ENCODE data around the gene SP140L. TPM values are rescaled to one million over a fixed set of nuclear protein-coding genes. Genes with fewer than 3 reads are reported as not detected.

Gene SP140L
- total and polyA plus RNA-seq, 10 of the 15 experiments (the other 5 are each of a cell fraction or from before 2014, with no cell fraction given), result 4.7 to 28.6 (median 15.0) TPM

GRCh38 chr2:230443541-230443940, 116.5 kb downstream of the SP140L start:
- FAIRE-seq (no peak), ATAC-seq (no peak), DNase-seq (ENCODE audit: low read depth, low spot score) (no peak)
- H3K4me2 ChIP-seq (ENCODE audit: control insufficient read depth, insufficient read depth), result no peak overlapping the region
- no peaks in the 10 kb centered on the region; the same call in 1 of the 3 replicates for H3K9me3 ChIP-seq (replicated peaks; ENCODE audit: control insufficient read depth, insufficient read depth, low read length)
- H4K20me1 ChIP-seq (ENCODE audit: control insufficient read depth, insufficient read depth), result no peaks in the 10 kb centered on the region; the same call in none of the 2 replicates
- no peak overlapping the region for H2AFZ ChIP-seq (ENCODE audit: control insufficient read depth, low read depth, low read length)
- 8% methylated on average over 2 of the region's 2 CpGs for WGBS (ENCODE audit: insufficient coverage, insufficient replicate concordance, low lambda C conversion rate, missing lambda C conversion rate)
- SMC1A ChIA-PET (ENCODE audit: uncharacterized antibody, unreplicated experiment), result interaction anchor here (0.6 kb wide), 1 partner anchor 118 kb away, joined by 5 read pairs; no protein-coding TSS in a partner anchor
- intact Hi-C loops (cut with micrococcal nuclease; ENCODE audit: unreplicated experiment), result no loop called here
- H3K79me2 ChIP-seq (ENCODE audit: control insufficient read depth, insufficient read depth, low read length), result peaks cover 68% of the 10 kb centered on the region
- H3K27me3 ChIP-seq (replicated peaks in 1 of 2; ENCODE audit: control insufficient read depth in 2 of 2, insufficient read depth in 2 of 2, low read length in 1 of 2), result no peaks in the 10 kb centered on the region
- RAD21 ChIA-PET (ENCODE audit: unreplicated experiment), result no interaction called here
- no peak overlapping the region for H3K27ac ChIP-seq (ENCODE audit: control insufficient read depth, insufficient read depth)
- H3K36me3 ChIP-seq (ENCODE audit: control insufficient read depth in 2 of 2, insufficient read depth in 2 of 2, low read length in 1 of 2), result peaks cover 14 to 51% of the 10 kb centered on the region in 2 experiments
- no peak overlapping the region for H3K9ac ChIP-seq (ENCODE audit: control insufficient read depth, insufficient read depth, low read length)
- peaks cover 61% of the 10 kb centered on the region for H3K4me1 ChIP-seq (ENCODE audit: control insufficient read depth, insufficient read depth, low read length)
- peak; percentile 42; the same call in 1 of the 2 replicates for TF ChIP-seq JUNB (IDR thresholded peaks at IDR 0.05)
- TF ChIP-seq IKZF1 (conservative IDR thresholded peaks at IDR 0.05), result no peak
- TF ChIP-seq IRF5 (IDR thresholded peaks at IDR 0.05; ENCODE audit: borderline replicate concordance), result no peak
- peak; percentile 47; the same call in 1 of the 2 replicates for TF ChIP-seq EED (IDR thresholded peaks at IDR 0.05; ENCODE audit: low read depth)
- no TSS peak for BruUV-seq (replicated peaks)
- no peak overlapping the region for H3K4me3 ChIP-seq
- in situ Hi-C loops (cut with MboI), result no loop called here
- CTCF ChIA-PET, result no interaction called here
- POLR2A ChIA-PET, result interaction anchor here (1.0 kb wide), 1 partner anchor 12 kb away, joined by 3 read pairs; no protein-coding TSS in a partner anchor

DNA sequence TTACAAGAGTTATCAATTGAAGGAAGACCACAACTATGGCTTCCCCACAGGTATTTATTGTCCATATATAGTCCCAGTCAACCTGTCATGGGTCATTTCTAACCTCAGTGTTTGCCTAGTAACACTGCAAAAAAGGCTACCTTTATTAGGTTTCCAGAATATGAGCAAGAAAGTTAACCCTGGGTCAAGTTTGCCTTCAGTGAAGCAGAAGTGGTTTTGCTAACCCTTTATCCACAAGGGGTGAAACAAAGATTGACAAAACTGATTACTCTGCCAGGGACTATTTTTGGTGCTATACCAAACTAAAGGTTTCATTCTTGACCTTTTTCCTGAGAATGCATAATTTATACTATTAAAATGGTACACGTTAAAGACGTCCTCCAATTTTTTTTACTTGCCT, 117.8 kb downstream of the SP140L start:
- Histone ChIP-seq H3K36me3 (ENCODE audit: control insufficient read depth in 2 of 2, insufficient read depth in 2 of 2, low read length in 1 of 2) (peaks cover 22 to 64% of the 10 kb centered on the region in 2 experiments), H3K4me1 (ENCODE audit: control insufficient read depth, insufficient read depth, low read length) (peaks cover 71% of the 10 kb centered on the region), H2AFZ (ENCODE audit: control insufficient read depth, low read depth, low read length) (no peak overlapping the region), H4K20me1 (ENCODE audit: control insufficient read depth, insufficient read depth) (no peaks in the 10 kb centered on the region; the same call in none of the 2 replicates), H3K79me2 (ENCODE audit: control insufficient read depth, insufficient read depth, low read length) (peaks cover 67% of the 10 kb centered on the region), H3K4me2 (ENCODE audit: control insufficient read depth, insufficient read depth) (peak overlapping the region; percentile 26; the same call in 1 of the 2 replicates), H3K27me3 (replicated peaks in 1 of 2; ENCODE audit: control insufficient read depth in 2 of 2, insufficient read depth in 2 of 2, low read length in 1 of 2) (no peaks in the 10 kb centered on the region), H3K9ac (ENCODE audit: control insufficient read depth, insufficient read depth, low read length) (no peak overlapping the region), H3K4me3 (no peak overlapping the region), H3K27ac (ENCODE audit: control insufficient read depth, insufficient read depth) (peak overlapping the region; percentile 54), H3K9me3 (replicated peaks; ENCODE audit: control insufficient read depth, insufficient read depth, low read length) (no peaks in the 10 kb centered on the region; the same call in 1 of the 3 replicates)
- CTCF ChIA-PET, result no interaction called here
- DNase-seq (ENCODE audit: low read depth, low spot score) (peak; percentile 28), ATAC-seq (peak; percentile 10), FAIRE-seq (no peak)
- RAD21 ChIA-PET (ENCODE audit: unreplicated experiment), result interaction anchor here (1.0 kb wide), 1 partner anchor 27 kb away, joined by 3 read pairs; no protein-coding TSS in a partner anchor
- WGBS (ENCODE audit: insufficient coverage, insufficient replicate concordance, low lambda C conversion rate, missing lambda C conversion rate), result 90% methylated on average over 2 of the region's 2 CpGs
- intact Hi-C loops (cut with micrococcal nuclease; ENCODE audit: unreplicated experiment), result loop anchor here (5.0 kb wide), 3 partner anchors 142 to 212 kb away; no protein-coding TSS in a partner anchor
- SMC1A ChIA-PET (ENCODE audit: uncharacterized antibody, unreplicated experiment), result interaction anchor here (0.9 to 1.2 kb wide), 2 partner anchors 27 to 219 kb away, joined by 3 read pairs; partner anchors contain the start of gene SP140
- in situ Hi-C loops (cut with MboI), result no loop called here
- BruUV-seq (replicated peaks), result no TSS peak
- POLR2A ChIA-PET, result no interaction called here
- no peak for TF ChIP-seq BACH1 (IDR thresholded peaks at IDR 0.05; ENCODE audit: borderline replicate concordance)
- TF ChIP-seq NR2F1 (conservative IDR thresholded peaks at IDR 0.05), result peak; percentile 82
- no peak for TF ChIP-seq BHLHE40 (IDR thresholded peaks at IDR 0.05; ENCODE audit: borderline replicate concordance in 1 of 2, low read depth in 2 of 2, low read length in 1 of 2)
- TF ChIP-seq SPI1 (IDR thresholded peaks at IDR 0.05; ENCODE audit: borderline replicate concordance, insufficient read depth, low read depth, low read length), result peak; percentile 46; the same call in 1 of the 2 replicates
- 0 out of 2 replicates have a peak, but pooled peaks have one; percentile 13 for TF ChIP-seq IKZF1 (conservative IDR thresholded peaks at IDR 0.05)
- TF ChIP-seq IRF3 (IDR thresholded peaks at IDR 0.05), result no peak
- no peak for TF ChIP-seq SP1 (IDR thresholded peaks at IDR 0.05; ENCODE audit: low read depth, low read length)
- no peak for TF ChIP-seq ZNF207 (IDR thresholded peaks at IDR 0.05; ENCODE audit: borderline replicate concordance)
- no peak for TF ChIP-seq BCL3 (IDR thresholded peaks at IDR 0.05; ENCODE audit: borderline replicate concordance, insufficient read depth, low read depth, low read length, poor library complexity, severe bottlenecking)
- TF ChIP-seq MEF2B (IDR thresholded peaks at IDR 0.05; ENCODE audit: partially characterized antibody, poor library complexity, severe bottlenecking), result peak; percentile 25

All from GM12878 (cell line).